ENCODE measurements around the gene PIN4.

- TF ChIP-seq ZNF274 (IDR thresholded peaks at IDR 0.05; ENCODE audit: low read depth, low read length) (no peak), YY1 (IDR thresholded peaks at IDR 0.05; ENCODE audit: insufficient read depth, insufficient read length) (no peak), SUZ12 (IDR thresholded peaks at IDR 0.05; ENCODE audit: extremely low read depth, insufficient read depth, insufficient read length) (no peak)
Observed at GRCh38 chrX:72245461-72246089, 64.0 kb downstream of the PIN4 start.
